Sigmoid colon (tissue), 4 donors: ENCODE results near the gene LAMP1.
A peak's percentile ranks its signal among the peaks of the same experiment; 100 is the strongest.

Source experiments
- CTCF ChIP-seq, 4 experiments: fragments of 450-650 bp in 3 of 4; fragments of 200-600 bp in 1 of 4; IDR thresholded peaks; one replicate each; pipeline ENCODE4 v1.5.1; 2016 to 2019; ENCODE audit warnings: antibody characterized with exemption in 4 of 4, mild to moderate bottlenecking in 3 of 4, moderate library complexity in 2 of 4
- EP300 ChIP-seq, 4 donors: sonication (generic); formaldehyde crosslinking; IDR thresholded peaks; one replicate each; pipeline ENCODE4 v1.6.1; 2017; ENCODE audit warnings: antibody characterized with exemption in 4 of 4
- POLR2A ChIP-seq, 2 donors: fragments of 450-650 bp; IDR thresholded peaks; one replicate each; pipeline ENCODE4 v1.6.1; 2016; ENCODE audit warnings: antibody characterized with exemption in 2 of 2, mild to moderate bottlenecking in 2 of 2, moderate library complexity in 2 of 2
- POLR2AphosphoS5 ChIP-seq, 4 donors: sonication (generic); formaldehyde crosslinking; IDR thresholded peaks; one replicate each; pipeline ENCODE4 v1.6.1; 2017; ENCODE audit warnings: antibody characterized with exemption in 4 of 4

- TF ChIP-seq CTCF (IDR thresholded peaks at IDR 0.05) (no peak), POLR2A (IDR thresholded peaks at IDR 0.05) (peak; percentile 29 to 55), POLR2AphosphoS5 (IDR thresholded peaks at IDR 0.05) (peak; percentile 72 to 88 (median 86)), EP300 (IDR thresholded peaks at IDR 0.05) (peak in 3 of 4 donors; percentile 11 to 79 (median 66))
These were observed at the start of gene LAMP1 for GRCh38 chr13:113296823-113297369.
